Left cardiac atrium (tissue), 4 donors: ENCODE results near the gene SEPHS2. TPM values are rescaled to one million over a fixed set of nuclear protein-coding genes. Genes with fewer than 3 reads are reported as not detected.
A peak's percentile ranks its signal among the peaks of the same experiment; 100 is the strongest.
"Not testable (repeated sequence)": the region's sequence is repeated elsewhere in the genome, so short reads cannot be mapped to it uniquely, and the experiment has no call there.

ENCODE experiments used
- ATAC-seq, 2 donors: fragments of 200-7000 bp; cut with Tn5 transposase; one replicate each; pipeline ENCODE4 v1.9.1; 2020; ENCODE audit warnings: mild to moderate bottlenecking in 2 of 2, moderate library complexity in 2 of 2
- DNase-seq: peaks from one replicate; pipeline ENCODE4 v3.0.0-alpha.2; 2020
- intact Hi-C, 2 donors: fragments of 100-400 bp; cut with DNase I; formaldehyde crosslinking; loops; one replicate each; pipeline versions ENCODE4 v1.14.1 to v1.15.1; 2022 to 2023
- total RNA-seq, 2 donors: library from RNA; stranded (reverse); fragmentation: NEBNext Ultra II Directional; extraction: Animal tissue kit (Norgen Biotek cat#: 25700); gene quantifications; one replicate each; pipeline ENCODE4 v1.2.1, GENCODE V29; 2021
- donor health status: DM: no; HTN: yes; CAD: no.
- donor health status: DM: no; HTN: yes; CAD: no; lungs with severe emphysema.
- donor health status: DM: yes; HTN: yes; CAD: no.
- donor health status: Dilated cardiomyopathy.

SEPHS2 gene
- total RNA-seq, 2 donors from 2014 or later = 32.8 to 44.7 TPM

- ATAC-seq = peak; percentile 64 to 72
- intact Hi-C loops = loop anchor here (5.0 to 10.0 kb wide), 3 partner anchors 37 to 315 kb away; partner anchors contain the start of genes CD2BP2 (in 1 of the 2), MYL11 (in 1 of the 2), TBC1D10B (in 1 of the 2) and TBX6 (in 1 of the 2)
- DNase-seq = peak; percentile 89
These were observed 36.3 kb downstream of the SEPHS2 start for GRCh38 chr16:30409125-30410060.

GRCh38 chr16:30407804-30408534 is 37.7 kb downstream of the SEPHS2 start:
- intact Hi-C loops = loop anchor here (5.0 to 10.0 kb wide), 3 partner anchors 36 to 313 kb away; partner anchors contain the start of genes CD2BP2 (in 1 of the 2), MYL11 (in 1 of the 2), TBC1D10B (in 1 of the 2) and TBX6 (in 1 of the 2)
- DNase-seq (no peak), ATAC-seq (peak; percentile 50 to 52)

DNA sequence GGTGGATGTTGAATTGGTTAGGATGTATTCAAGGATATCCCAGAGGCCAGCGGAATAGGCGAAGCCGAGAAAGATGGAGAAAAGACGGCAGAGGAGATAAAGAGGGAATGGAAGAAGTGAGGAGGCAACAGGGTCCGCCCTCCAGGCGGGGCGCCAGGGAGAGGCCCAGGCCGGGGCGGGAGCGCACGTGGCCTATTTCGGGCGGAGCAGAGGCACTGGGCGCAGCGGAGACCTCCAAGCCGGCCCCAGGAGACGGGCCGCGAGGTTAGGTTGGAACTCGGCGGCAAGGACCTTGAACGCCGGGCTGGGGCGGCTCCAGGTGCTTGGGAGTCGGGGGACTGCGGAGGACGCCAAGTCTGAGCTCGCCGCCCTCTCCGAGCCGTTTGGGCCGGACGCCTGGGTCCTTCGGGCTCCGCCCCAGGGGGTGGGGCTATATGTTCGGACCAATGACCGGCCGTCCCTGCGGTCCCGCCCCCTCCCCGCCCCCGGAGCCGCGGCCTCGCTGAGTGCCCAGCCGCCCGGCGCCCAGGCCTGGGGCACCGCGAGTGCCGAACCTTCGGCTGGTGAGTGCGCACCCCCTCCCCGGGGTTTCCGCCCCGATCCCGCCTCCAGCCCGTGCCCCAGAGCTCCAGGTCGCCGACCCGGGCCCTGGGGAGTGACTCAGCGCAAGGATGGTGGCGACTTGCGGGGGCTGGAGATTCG is 38.4 kb downstream of the SEPHS2 start, which contains the start of gene ZNF771:
ZNF771 (plus strand) TSS at position 505 of the 702 bp plus-strand sequence. CDS start 448 bp downstream, outside the sequence.
- intact Hi-C loops = loop anchor here (5.0 to 10.0 kb wide), 3 partner anchors 35 to 312 kb away; partner anchors contain the start of genes CD2BP2 (in 1 of the 2), MYL11 (in 1 of the 2), TBC1D10B (in 1 of the 2) and TBX6 (in 1 of the 2)
- ATAC-seq (peak; percentile 97), DNase-seq (peak; percentile 96)

DNA sequence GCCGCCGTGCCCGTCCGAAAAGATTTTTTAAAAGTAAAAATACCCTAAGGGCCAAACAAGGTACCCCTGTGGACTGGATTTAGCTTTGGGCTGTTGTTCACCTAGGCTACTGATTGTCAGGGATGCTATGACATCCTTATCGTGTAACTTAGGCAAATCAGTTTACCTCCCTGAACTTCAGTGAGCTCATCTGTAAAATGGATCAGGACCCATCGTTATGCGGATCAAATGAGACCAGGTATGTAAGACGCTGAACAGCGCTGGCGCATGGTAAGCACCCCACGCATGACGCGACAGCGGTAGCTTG is 38.9 kb downstream of the SEPHS2 start:
- DNase-seq (no peak), ATAC-seq (no peak)
- intact Hi-C loops = loop anchor here (5.0 to 10.0 kb wide), 3 partner anchors 34 to 312 kb away; partner anchors contain the start of genes CD2BP2 (in 1 of the 2), MYL11 (in 1 of the 2), TBC1D10B (in 1 of the 2) and TBX6 (in 1 of the 2)

DNA sequence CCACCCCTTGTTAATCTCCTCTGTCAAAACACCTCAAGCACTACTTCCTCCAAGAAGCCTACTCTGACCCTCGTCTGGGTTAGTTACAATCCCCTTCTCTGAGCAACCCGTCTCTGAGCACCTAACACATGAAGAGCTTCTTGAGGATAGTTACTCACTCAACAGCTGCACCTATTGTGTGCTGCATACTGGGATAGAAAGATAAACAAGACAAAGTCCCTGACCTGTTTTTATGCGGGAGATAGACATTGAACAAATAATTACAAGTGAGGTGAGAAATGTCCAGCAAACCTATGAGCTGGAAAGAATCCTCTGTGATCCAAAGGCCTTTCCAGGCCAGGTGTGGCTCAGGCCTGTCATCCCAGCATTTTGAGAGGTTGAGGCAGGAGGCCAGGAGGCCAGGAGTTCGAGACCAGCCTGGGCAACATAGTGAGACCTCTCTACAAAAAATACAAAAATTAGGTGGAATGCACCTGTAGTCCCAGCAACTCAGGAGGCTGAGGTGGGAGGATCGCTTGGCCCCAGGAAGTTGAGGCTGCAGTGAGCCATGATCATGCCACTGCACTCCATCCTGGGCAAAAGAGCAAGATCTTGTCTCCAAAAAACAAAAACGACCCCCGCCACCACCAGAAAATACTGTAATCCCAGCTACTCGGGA is 43.8 kb downstream of the SEPHS2 start:
- ATAC-seq = no peak
- intact Hi-C loops = loop anchor here (10.0 kb wide), 2 partner anchors 47 to 307 kb away; partner anchors contain the start of genes CD2BP2 (in 1 of the 2), TBX6 (in 1 of the 2) and YPEL3 (in 1 of the 2)
- no peak for DNase-seq

GRCh38 chr16:30399435-30400186 is 46.1 kb downstream of the SEPHS2 start:
- DNase-seq (no peak), ATAC-seq (no peak)
- intact Hi-C loops = loop anchor here (10.0 kb wide), 2 partner anchors 45 to 305 kb away; partner anchors contain the start of genes CD2BP2 (in 1 of the 2), TBX6 (in 1 of the 2) and YPEL3 (in 1 of the 2)

GRCh38 chr16:30398661-30399434 is 46.8 kb downstream of the SEPHS2 start:
- ATAC-seq (no peak), DNase-seq (no peak)
- intact Hi-C loops = no loop called here

DNA sequence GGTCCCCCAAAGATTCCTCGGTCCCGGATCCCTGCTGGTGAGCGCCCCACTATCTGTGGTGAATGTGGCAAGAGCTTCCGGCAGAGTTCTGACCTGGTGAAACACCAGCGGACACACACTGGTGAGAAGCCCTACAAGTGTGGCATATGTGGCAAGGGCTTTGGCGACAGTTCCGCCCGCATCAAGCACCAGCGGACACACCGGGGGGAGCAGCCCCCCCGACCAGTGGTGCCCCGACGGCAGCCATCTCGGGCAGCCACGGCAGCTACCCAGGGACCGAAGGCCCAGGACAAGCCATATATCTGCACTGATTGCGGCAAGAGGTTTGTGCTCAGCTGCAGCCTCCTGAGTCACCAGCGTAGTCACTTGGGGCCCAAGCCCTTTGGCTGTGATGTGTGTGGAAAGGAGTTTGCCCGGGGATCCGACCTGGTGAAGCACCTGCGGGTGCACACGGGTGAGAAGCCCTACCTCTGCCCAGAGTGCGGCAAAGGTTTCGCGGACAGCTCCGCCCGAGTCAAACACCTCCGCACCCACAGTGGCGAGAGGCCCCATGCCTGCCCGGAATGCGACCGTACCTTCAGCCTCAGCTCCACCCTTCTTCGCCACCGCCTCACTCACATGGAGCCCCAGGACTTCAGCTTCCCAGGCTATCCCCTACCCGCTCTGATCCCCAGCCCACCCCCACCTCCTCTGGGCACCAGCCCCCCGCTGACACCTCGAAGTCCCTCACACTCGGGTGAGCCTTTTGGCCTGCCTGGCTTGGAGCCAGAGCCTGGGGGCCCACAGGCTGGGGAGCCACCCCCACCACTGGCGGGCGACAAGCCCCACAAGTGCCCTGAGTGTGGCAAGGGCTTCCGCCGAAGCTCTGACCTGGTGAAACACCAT is 47.7 kb downstream of the SEPHS2 start:
- intact Hi-C loops = no loop called here
- no peak for DNase-seq
- ATAC-seq = no peak

GRCh38 chr16:30397056-30397455 is 48.6 kb downstream of the SEPHS2 start:
- no peak for ATAC-seq
- intact Hi-C loops = no loop called here
- no peak for DNase-seq

GRCh38 chr16:30396627-30397026 is 49.0 kb downstream of the SEPHS2 start:
- intact Hi-C loops, ATAC-seq, DNase-seq: not testable (repeated sequence)

- no peak for DNase-seq
- no peak for ATAC-seq
- intact Hi-C loops = no loop called here
These were observed 49.6 kb downstream of the SEPHS2 start for GRCh38 chr16:30395992-30396585.

DNA sequence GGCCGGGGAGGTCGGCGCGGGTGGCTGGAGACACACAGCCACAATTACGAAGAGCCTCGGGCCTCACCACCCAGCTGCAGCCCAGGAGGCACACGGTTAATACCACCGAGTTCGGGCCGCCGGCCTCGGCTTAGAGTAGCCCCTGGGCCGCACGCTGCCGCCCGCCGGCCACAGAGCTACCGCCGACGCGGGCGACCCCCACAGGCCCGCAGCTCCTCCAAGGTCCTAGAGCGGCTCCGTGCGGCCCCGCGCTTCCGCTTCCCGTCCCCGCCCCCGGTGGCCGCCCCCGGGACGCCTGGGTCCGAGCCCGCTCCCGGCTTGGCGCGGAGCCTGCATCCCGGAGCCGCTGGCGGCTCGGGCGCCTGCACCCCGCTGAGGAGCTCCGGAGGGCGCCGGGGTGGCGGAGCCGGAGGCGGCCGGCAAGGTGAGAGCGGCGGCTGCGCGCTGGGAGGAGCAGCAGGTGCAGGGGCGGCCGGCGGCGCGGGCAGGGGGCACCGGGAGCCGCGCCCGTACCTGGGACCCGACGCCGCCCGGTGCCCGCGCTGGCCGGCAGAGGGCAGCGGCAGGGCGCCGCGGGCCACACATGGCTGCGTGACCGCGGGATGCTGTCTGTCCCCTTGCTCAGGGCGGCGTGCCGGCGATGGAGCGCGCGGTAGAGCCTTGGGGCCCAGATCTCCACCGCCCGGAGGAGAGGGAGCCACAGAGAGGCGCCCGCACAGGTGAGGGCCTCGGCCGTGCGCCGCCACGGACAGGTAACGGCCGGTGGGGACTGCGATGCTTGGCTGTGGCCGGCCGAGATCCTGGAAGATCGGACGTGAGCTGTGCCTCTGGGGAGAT is 50.3 kb downstream of the SEPHS2 start, which contains the start of gene ZNF48:
ZNF48 (plus strand) TSS at position 266 of the 837 bp plus-strand sequence; CDS start at position 641, 375 bp downstream.
- peak; percentile 93 for DNase-seq
- peak; percentile 97 for ATAC-seq
- intact Hi-C loops = no loop called here

- DNase-seq = peak; percentile 52
- peak; percentile 25 to 62 for ATAC-seq
These were observed 51.0 kb downstream of the SEPHS2 start for GRCh38 chr16:30394592-30395154.

More at GRCh38 chr16:30394592-30395154, 51.0 kb downstream of the SEPHS2 start:
- intact Hi-C loops = no loop called here
